HK-2 (cell line): ENCODE results near the gene CD151.

Experiments used
- DNase-seq: peaks from one replicate; pipeline ENCODE4 v3.0.0-alpha.2; 2018; ENCODE audit not compliant: unreplicated experiment

The CD151 gene

DNA sequence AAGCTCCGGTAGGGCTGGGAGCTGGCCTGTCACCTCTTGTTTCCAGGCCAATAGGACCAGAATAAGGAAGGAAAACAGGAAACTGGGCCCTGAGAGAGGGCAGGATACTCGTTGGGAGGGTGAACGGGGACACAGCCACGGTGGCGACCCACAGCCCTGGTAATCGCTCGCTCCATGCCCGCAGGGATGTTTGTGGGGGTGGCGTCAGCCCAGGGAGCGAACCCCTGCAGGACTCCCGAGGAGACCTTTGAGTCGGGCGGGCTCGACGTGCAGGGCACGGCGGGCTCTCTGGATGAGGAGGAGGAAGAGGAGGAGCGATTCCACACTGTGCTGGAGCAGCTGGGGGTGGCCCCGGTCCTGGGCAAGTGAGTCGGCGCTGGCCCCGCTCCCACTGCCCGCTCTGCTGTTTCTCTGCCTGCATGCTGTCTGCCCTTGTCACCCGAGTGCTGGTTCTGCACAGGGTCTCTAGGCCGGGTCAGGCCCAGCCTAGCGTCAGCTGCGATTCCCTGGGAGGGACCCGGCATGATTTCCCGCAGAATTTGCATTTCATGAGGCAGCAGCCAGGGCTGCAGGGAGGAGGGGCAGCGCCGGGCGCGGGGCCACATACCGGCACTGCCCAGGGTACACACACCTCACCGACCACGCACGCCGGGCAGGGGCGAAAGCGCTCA is 3.4 kb upstream of the CD151 start:
- peak; percentile 72 for DNase-seq

DNA sequence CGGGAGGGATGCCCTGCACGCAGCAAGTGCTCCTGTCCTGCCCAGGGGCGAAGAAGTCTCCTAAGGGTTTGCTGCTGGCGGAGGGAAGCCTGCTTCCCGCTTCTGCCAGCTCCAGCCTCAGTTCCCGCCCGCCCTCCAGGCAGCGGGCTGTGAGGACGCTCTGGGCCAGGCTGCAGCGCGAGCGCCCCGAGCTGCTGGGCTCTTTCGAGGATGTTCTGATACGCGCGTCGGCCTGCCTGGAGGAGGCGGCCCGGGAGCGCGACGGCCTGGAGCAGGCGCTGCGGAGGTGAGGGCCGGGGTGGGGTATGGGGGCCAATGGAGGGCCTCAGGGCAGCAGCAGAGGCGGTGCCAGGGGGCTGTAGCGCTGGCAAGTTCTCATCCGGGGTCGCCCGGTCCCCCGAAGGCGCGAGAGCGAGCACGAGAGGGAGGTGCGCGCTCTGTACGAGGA is 2.9 kb upstream of the CD151 start:
- DNase-seq = no peak

DNA sequence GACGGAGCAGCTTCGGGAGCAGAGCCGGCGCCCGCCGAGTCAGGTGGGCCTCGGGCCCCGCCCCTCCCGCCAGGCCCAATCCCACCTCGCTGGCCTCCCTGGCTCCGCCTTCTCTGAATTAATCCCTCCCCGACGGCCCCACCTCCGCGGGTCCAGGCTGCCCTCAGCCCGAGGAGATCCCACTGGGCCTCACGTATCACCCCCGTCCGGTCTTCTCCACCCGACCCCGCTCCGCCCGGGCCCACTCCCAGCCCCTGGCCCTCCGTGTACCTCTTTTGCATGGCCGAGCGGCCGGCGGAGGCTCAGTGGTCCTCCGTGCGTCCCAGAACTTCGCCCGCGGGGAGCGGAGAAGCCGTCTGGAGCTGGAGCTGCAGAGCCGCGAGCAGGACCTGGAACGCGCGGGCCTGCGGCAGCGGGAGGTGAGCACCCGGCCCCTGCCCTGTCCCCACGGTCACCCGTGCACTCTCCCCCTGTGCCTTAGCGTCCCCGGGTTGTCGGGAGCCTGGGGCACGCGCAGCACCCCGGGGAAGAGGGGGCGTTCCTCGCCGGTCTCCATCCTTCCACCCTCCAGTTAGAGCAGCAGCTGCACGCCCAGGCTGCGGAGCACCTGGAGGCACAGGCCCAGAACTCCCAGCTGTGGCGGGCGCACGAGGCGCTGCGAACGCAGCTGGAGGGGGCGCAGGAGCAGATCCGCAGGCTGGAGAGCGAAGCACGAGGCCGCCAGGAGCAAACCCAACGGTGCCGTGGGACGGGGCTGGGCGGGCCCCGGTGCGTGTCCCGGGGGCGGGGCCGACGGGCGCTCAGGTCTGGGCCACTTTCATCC is 2.2 kb upstream of the CD151 start:
- peak; percentile 84 for DNase-seq

DNA sequence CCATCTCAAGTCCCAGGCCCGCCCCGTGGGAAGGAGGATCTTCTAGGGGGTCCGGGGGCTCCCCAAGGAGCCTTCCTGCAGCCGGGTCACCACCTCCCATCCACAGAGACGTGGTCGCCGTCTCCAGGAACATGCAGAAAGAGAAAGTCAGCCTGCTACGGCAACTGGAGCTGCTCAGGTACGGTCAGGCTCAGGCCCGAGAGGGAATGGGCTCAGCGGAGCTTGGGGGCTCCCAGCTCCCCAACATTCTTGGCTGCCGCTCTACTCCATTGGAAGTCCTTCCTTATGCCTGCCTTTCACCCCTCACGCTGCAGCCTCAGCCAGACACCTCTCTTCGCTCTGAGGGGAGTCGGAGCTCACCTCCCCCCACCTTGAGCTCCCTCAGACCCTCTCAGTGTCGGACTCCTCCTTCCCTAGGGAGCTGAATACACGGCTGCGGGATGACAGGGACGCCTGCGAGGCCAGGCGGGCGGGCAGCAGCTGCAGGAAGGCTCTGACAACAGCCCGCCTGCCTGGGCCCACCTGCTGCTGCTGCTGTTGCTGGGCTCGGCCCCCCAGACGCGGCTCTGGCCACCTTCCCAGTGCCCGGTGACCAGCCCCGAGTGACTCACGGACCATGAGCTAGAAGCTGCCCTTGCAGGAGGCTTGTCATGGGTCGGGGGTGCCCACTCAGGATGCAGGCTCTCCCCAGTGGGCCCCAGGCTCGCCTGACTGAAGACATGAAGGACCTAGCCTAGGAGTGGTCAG is 1.5 kb upstream of the CD151 start:
- DNase-seq = peak; percentile 60

DNA sequence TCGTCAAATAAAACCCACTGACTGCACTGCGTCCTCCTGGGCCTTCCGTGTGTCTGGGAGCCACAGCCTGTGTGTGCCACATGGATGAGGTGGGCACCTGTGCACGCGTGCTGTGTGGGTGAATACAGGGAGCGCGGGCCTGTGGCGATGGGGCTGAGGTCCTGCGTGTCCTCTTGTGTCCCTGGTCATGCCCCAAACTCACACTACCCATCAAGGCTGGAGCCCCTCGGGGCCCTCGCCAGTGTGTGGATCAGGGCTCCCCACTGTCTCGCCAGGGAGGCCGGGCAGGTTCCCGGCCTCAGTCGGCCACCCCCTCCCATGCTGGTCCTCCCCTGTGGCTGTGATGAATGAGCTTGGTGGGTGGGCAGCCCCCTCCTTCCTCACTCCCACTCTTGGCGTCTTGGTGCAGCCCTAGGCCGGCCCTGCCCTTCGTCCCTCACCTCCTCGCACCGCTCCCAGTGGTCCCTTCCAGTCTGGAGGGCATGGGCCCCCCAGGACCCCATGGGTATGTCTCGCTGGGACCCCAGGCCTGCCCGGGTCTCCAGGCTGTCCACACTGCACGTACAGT is 707 bp upstream of the CD151 start:
- no peak for DNase-seq

DNA sequence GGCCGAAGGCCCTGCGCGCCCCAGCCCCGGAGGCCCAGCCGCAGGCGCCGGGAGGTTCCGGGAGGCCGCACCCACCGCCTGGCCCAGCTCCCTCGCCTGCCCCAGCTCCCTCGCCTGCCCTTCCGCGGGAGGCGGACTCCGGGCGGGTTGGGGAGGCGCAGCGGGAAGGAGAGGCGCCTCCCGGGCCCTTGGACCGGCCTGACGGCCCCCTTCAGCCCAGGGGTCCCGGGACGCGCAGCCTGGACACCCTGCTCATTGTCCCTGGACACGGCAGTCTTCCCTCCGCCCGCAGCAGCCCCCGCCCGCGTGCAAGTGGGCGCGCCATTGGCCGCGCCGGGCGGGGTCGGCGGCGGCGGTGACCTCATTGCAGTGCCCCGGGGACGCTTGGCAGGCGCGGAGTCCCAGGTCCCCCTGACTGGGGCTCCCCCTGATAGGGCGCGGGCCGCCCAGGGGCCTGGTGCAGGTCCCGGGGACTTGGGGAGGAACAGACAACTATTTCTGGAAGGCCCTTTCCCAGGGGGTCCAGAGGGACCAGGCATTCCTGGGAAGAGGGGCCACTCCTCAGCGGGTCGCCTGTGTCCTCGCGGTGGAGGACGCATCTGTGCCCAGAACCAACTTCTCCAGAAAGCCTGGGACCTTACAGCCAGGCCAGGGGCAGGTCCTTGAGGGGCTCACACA is 501 bp downstream of the CD151 start:
- peak; percentile 59 for DNase-seq

DNA sequence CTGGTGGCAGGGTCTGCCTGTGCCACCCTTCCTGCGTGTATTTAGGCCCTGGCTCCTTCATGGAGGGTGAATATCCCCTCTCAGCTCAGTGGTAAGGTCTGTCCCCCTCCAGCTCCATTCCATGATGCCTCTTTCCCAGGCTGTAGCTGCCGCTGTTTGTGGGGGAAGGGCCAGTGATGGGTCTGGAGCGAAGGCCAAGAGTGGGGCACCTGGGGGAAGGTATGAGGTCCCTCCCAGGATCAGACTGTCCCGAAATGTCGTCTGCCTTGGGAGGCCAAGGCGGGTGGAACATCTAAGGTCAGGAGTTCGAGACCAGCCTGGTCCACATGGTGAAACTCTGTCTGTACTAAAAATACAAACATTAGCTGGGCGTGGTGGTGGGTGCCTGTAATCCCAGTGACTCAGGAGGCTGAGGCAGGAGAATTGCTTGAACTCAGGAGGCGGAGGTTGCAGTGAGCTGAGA is 1.1 kb downstream of the CD151 start:
- DNase-seq = no peak

DNA sequence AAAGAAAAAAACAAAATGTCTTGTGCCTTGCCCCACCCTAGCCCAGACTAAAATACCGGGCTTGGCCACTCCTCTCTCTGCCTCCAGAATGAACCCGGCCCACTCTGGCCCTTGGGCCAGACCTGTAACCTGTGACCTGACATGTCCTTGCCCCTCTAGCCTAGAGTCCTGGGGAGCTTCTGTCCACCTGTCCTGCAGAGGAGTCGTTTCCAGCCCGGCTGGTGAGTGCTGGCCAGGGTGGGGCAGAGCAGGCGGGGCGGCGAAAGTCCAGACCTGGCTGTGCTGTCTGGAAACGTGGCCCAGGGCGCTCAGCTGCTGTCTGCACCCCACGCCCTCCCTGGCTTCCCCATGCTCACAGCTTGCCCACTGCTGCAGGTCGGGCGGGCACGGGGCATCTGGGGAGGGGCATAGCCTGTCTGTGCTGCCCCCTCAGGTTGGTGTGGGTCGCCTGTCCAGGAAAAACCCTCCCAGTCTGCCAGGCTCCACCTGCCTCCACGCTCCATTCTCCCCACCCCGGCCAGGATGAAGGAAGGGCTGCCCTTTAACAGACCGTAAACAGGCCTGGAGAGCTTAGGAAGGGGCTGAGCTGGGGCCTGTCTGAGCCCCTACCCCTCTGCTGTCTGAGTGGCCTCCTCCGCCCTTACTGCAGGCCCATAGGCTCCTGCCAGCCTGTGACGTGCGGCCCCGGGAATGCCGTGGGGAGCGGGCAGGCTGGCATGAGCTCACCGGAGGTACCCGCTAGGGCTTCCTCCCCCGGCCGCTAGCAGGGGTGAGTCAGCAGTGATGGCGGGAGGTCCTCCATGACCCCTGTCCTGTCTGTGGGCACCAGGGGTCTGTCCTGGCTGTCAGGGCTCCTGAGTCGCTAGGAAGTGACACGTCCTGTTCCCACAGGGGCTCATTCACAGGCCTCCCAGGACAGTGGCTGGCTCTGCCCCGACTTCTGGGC is 1.9 kb downstream of the CD151 start:
- DNase-seq = peak; percentile 88

DNA sequence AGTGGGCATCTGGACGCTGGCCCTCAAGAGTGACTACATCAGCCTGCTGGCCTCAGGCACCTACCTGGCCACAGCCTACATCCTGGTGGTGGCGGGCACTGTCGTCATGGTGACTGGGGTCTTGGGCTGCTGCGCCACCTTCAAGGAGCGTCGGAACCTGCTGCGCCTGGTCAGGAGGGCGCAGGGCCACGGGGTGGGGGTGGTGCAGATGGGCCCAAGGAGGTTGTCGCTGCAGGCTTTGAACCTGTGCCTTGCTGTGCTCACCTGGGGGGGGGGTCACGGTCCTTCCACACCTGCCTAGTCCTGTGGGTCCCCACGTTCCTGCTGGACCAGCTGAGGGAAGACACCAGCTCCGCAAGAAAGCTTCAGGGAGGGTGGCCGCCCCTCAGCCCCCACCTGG is 3.5 kb downstream of the CD151 start:
- no peak for DNase-seq

DNA sequence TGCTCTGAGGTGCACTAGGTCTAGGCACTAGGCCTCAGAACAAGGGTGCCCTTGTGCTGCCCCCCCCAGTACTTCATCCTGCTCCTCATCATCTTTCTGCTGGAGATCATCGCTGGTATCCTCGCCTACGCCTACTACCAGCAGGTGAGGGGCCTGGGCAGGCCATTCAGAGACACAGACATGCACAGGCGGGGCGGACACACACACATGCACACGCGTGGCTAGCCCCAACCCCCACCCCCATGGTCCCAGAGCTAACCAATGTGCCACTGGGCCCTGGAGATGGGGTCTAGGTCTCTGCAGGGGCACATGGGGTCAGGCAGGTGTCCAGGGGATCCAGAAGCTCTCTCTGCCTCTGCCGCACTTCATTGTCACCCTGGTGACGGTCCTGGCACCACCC is 3.9 kb downstream of the CD151 start:
- DNase-seq = no peak

DNA sequence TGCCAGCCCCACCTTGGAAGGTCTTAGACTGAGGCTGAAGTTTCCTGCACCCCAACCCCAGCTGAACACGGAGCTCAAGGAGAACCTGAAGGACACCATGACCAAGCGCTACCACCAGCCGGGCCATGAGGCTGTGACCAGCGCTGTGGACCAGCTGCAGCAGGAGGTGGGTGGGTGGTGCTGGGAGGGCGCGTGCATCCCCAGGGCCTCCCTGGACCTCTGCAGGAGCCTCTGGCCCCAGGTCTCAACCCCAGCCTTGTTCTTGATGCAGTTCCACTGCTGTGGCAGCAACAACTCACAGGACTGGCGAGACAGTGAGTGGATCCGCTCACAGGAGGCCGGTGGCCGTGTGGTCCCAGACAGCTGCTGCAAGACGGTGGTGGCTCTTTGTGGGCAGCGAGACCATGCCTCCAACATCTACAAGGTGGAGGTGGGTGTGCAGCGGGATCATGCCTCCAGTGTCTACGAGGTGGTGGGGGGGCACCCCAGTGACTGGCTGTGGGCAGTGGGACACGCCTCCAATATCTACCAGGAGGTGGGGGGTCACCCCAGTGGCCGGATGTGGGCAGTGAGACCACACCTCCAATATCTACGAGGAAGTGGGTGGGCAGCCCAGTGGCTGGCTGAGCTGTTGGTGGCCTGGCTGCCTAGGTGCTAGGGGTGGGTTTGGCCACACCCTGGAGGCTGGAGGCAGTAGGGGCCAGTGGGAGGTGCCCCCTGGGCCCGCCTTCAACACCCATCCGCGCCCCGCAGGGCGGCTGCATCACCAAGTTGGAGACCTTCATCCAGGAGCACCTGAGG is 4.6 kb downstream of the CD151 start:
- DNase-seq = no peak

DNA sequence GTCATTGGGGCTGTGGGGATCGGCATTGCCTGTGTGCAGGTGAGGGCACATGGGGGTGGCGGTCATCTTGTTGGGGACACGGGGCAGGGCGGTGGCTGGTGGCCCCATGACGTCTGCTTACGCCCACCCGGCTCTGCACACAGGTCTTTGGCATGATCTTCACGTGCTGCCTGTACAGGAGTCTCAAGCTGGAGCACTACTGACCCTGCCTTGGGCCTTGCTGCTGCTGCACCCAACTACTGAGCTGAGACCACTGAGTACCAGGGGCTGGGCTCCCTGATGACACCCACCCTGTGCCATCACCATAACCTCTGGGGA is 5.2 kb downstream of the CD151 start:
- no peak for DNase-seq

DNA sequence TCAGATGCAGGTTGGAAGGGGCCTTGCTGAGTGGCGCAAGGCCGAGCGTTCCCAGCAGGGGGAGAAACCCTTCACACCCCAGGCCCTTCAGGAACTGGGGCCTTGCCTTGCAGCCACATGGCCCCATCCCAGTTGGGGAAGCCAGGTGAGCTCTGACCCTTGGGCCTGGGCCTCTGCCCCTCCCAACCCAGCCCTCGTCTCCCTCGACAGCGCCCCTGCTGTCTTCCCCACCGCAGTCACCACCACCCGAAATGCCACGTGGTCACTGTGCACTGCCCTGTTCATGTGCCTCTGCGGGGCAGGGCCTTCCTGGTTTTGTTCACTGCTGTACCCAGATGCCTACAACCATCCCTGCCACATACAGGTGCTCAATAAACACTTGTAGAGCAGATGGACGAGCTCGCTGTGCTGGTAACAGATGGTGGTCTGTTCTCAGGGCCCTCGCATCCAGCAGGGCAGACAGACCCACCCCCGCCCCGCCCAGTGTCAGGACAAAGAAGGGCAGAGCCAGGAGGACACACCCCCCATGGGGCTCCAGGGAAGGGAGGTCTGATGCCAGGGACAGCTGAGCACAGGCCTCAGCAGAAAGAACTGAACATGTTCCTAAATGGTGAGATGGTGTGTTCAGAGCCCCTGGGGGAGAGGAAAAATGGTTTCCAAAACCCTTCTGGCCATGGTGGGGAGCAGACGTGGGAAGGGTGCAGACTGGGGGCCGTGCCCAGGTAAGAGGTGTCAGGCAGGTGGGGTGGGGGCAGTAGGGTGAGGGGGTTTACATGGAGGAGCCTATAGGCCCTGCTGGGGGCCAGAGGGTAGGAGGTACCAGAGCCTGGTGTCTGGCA is 5.9 kb downstream of the CD151 start:
- no peak for DNase-seq

DNA sequence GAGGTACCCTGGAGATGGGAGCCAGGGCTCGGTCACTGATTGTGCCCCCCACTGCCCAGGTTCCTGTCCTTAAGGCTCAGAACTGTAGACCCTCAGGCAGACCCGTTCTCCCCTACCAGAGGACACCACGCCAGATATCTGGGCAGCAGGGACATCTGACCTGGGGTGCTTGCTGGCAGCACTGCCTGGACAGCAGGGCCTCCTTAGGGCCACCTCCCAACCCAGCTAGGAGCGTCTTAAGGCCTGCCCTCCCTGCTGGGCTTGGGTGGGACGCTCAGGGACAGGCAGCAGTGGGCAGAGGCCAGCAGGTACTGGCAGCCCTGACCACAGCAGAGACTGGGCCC is 6.5 kb downstream of the CD151 start:
- DNase-seq = no peak

DNA sequence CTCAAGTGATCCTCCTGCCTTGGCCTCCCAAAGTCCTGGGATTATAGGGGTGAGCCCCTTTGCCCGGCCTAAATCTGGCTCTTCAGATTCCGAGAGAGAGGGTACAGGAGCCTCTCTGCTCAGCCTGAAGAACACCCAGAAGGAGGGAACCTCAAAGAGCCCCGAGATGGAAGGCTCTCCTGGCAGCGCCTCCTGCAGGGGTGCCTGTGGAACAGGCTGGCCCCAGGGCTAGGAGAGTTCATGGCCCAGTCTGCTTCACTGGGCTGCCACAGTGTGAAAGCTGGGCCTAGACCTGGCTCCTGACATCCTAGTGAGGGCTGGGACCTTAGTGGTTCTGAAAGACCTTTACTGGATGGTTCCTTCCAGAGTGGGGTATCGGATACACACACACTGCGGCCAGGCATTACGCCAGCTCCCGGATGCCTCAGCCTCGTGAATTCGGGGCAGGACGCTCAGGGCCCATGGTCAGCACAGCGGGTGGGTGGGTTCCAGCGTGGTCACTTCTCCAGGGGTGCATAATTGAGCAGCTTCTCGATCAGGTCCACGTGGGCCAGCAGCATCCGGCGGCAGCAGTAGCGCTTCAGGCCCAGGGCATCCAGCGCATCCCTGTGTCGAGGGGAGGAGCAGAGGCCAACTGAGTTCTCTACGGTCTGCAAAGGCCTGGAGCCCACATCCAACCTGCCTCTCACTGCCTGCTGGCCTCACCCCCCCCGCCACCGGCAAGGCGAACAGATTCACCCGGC is 7.3 kb downstream of the CD151 start:
- DNase-seq = no peak

DNA sequence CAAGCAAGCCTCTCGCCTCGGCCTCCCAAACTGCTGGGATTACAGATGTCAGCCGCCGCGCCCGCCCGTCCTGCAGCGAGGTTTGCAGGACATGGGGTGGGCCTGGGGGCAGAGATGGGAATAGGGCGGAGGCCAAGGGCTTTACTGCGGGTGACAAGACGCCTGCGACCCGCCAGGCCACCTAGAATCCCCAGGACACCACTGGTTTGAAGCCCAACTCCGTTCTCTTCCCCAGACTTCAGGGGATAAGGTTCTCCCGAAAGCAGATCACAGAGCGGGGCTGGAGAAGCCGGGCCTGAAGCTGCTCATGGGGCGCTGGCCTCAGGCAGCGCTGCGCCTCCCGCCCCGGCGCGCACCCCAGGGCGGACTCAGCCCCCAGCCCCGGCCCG is 9.2 kb downstream of the CD151 start:
- no peak for DNase-seq

DNA sequence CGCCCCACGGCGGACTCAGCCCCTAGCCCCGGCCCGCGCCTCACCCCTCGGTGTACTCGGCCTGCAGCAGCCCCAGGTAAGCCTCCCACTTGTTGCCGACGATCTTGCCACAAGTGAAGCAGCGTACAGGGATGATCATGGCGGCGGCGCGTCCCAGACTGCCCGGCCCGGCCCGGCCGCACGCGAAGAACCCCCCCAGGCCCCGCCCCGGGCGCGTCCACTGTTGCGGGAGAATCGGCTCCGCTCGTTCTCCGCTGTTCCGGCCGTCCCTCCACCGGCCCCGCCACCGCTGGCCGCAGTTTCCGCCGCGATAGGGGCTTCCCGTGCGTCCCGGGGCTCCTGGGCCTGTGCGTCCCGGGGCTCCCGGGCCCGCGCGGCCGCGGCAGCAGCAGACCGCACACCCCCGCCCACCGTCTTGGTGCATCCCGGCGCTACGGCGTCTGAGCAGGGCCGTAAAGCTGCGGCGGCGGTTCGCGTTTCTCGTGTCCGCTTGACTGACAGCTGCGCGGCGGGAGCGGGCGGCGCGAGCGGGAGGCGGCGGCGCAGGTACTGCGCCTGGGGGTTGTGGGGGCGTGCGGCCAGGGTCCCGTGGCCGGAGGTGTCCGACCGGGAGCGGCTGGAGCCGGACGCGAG is 9.7 kb downstream of the CD151 start, which contains the start of the genes POLR2L and TSPAN4:
TSS of gene POLR2L (minus strand) at position 160 of the 633 bp plus-strand sequence. CDS start at position 139, 21 bp downstream.
TSS of gene TSPAN4 (plus strand) at position 483 of the 633 bp plus-strand sequence. CDS start 7,453 bp downstream, outside the sequence.
- peak; percentile 85 for DNase-seq
